Right cardiac atrium (tissue), 5 donors: Measurements from ENCODE around the gene SRGAP1. TPM values are rescaled to one million over a fixed set of nuclear protein-coding genes. Genes with fewer than 3 reads are reported as not detected.
"Not testable (repeated sequence)": the region's sequence is repeated elsewhere in the genome, so short reads cannot be mapped to it uniquely, and the experiment has no call there.

Source experiments
- ATAC-seq, 2 donors: fragments of 200-7000 bp; cut with Tn5 transposase; one replicate each; pipeline versions ENCODE4 v1.8.0 to v1.9.1; 2020; ENCODE audit warnings: moderate library complexity in 2 of 2, mild to moderate bottlenecking in 1 of 2
- DNase-seq, 3 donors: peaks; one replicate each; pipeline ENCODE4 v3.0.0-alpha.2; 2020
- H3K27ac ChIP-seq: one replicate; pipeline ENCODE4 v1.5.1; 2013; ENCODE audit warnings: mild to moderate bottlenecking, low read length, control low read depth, moderate library complexity
- H3K27me3 ChIP-seq: one replicate; pipeline ENCODE4 v1.6.1; 2013; ENCODE audit not compliant: control insufficient read depth, insufficient read depth
- H3K4me1 ChIP-seq: one replicate; pipeline ENCODE4 v1.6.1; 2013; ENCODE audit warnings: low read length; ENCODE audit not compliant: control insufficient read depth, insufficient read depth
- H3K4me3 ChIP-seq: one replicate; pipeline ENCODE4 v1.5.1; 2013; ENCODE audit warnings: low read length, control low read depth
- H3K9me3 ChIP-seq: one replicate; pipeline ENCODE4 v1.6.1; 2013; ENCODE audit warnings: low read length; ENCODE audit not compliant: control insufficient read depth
- WGBS: extraction: QIAGEN DNeasy Blood & Tissue Kit; methylation state at CpG from one replicate; pipeline ENCODE4 v1.1.7; 2013; 5-methylcytosine and 5-hydroxymethylcytosine counted together
- intact Hi-C, 4 donors: fragments of 100-400 bp; cut with DNase I; formaldehyde crosslinking; loops; one replicate each; pipeline versions ENCODE4 v1.11.0 to v1.14.0; 2022 to 2023
- polyA plus RNA-seq: library from polyadenylated mRNA; stranded (reverse); fragments of 200-250 nt; gene quantifications from one replicate; pipeline ENCODE4 v1.2.3, GENCODE V29; 2013
- total RNA-seq, 4 donors: library from RNA; stranded (reverse); fragmentation: NEBNext Ultra II Directional; extraction: Animal tissue kit (Norgen Biotek cat#: 25700); gene quantifications; one replicate each; pipeline ENCODE4 v1.2.1, GENCODE V29; 2021
- donor health status: healthy with polysubstance abuse.
- donor health status: DM: no; HTN: yes; CAD: no.
- donor health status: DM: no; HTN: no; CAD: no.
- donor health status: DM: no; HTN: yes; CAD: no; lungs with severe emphysema.
- donor health status: DM: yes; HTN: yes; CAD: no.

The SRGAP1 gene
- total and polyA plus RNA-seq, 5 donors, result 1.7 to 5.5 (median 5.1) TPM

- WGBS, result 59% methylated on average over 3 of the region's 3 CpGs
- H3K27ac ChIP-seq, result no peak overlapping the region
- H3K27me3 ChIP-seq, result no peaks in the 10 kb centered on the region
- intact Hi-C loops, result loop anchor here in 2 of 4 donors (10.0 kb wide), 2 partner anchors 67 to 353 kb away; no protein-coding TSS in a partner anchor
- ATAC-seq (no peak), DNase-seq (no peak)
- no peak overlapping the region for H3K4me3 ChIP-seq
- H3K4me1 ChIP-seq, result no peaks in the 10 kb centered on the region
- H3K9me3 ChIP-seq, result no peaks in the 10 kb centered on the region
Observed at GRCh38 chr12:64187370-64187769, 342.9 kb downstream of the SRGAP1 start.

GRCh38 chr12:64187794-64188193, 343.3 kb downstream of the SRGAP1 start:
- DNase-seq (no peak), ATAC-seq (no peak)
- Histone ChIP-seq H3K4me3 (no peak overlapping the region), H3K27me3 (no peaks in the 10 kb centered on the region), H3K9me3 (no peaks in the 10 kb centered on the region), H3K4me1 (no peaks in the 10 kb centered on the region), H3K27ac (no peak overlapping the region)
- WGBS, result 82% methylated on average over 2 of the region's 2 CpGs
- intact Hi-C loops, result loop anchor here in 2 of 4 donors (10.0 kb wide), 2 partner anchors 67 to 353 kb away; no protein-coding TSS in a partner anchor

DNA sequence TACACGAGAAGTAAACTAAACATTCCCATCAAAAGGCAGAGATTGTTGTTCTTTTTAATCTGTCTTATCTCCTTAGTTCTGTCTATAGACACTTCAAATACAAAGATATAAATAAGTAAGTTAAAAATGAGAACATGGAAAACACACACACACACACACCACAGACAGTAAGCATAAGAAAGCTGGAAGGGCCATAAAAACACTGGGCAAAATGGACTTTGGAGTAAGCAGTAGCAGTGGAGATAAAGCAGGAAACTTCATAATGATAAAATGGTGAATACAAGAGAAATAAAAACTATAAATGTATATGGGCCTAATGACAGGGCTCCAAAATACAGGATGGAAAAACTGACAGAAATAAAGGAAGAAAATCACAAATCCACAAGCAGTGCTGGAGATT, 345.0 kb downstream of the SRGAP1 start:
- H3K27me3 ChIP-seq, result no peaks in the 10 kb centered on the region
- WGBS, result 83% methylated on average over 1 of the region's 1 CpG
- DNase-seq, result no peak
- no peak overlapping the region for H3K4me3 ChIP-seq
- no peaks in the 10 kb centered on the region for H3K9me3 ChIP-seq
- no peak for ATAC-seq
- H3K27ac ChIP-seq, result no peak overlapping the region
- intact Hi-C loops, result loop anchor here in 2 of 4 donors (10.0 kb wide), 2 partner anchors 65 to 355 kb away; no protein-coding TSS in a partner anchor
- H3K4me1 ChIP-seq, result no peaks in the 10 kb centered on the region

DNA sequence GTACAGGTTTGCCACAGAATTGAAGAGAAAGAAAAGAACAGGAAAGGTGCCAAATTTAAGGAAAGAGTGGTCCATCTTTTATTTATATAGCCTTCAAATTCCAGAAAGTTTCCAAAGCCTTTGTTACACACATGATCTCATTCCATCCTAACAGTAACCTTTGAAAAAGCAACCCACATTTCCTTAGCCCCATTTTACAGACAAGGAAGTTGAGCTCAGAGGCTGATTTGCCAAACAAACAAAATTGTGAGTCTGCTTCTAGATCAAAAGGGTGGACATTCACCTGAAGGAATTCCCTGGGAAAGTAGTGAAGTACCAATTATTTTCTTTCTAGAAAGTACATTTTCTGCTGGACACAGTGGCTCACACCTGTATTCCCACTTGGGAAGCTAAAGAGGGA, 345.6 kb downstream of the SRGAP1 start:
- ATAC-seq, result no peak

GRCh38 chr12:64192644-64193444, 348.3 kb downstream of the SRGAP1 start:
- WGBS, result 86% methylated on average over 7 of the region's 7 CpGs
- intact Hi-C loops, result no loop called here
- no peak for ATAC-seq

More for the DNA sequence above, 345.6 kb downstream of the SRGAP1 start:
- Histone ChIP-seq H3K27ac (no peak overlapping the region), H3K9me3 (no peaks in the 10 kb centered on the region), H3K4me1 (no peaks in the 10 kb centered on the region), H3K4me3 (no peak overlapping the region), H3K27me3 (no peaks in the 10 kb centered on the region)
- intact Hi-C loops, result no loop called here
- DNase-seq, result no peak

GRCh38 chr12:64193931-64194330, 349.4 kb downstream of the SRGAP1 start:
- 86% methylated on average over 6 of the region's 6 CpGs for WGBS
- ATAC-seq (peak in 1 of 2 donors; percentile 62), DNase-seq (no peak)
- H3K27ac ChIP-seq, result no peak overlapping the region
- intact Hi-C loops, result no loop called here
- H3K27me3 ChIP-seq, result no peaks in the 10 kb centered on the region
- no peak overlapping the region for H3K4me3 ChIP-seq
- no peaks in the 10 kb centered on the region for H3K9me3 ChIP-seq
- H3K4me1 ChIP-seq, result no peaks in the 10 kb centered on the region

More at GRCh38 chr12:64192644-64193444, 348.3 kb downstream of the SRGAP1 start:
- Histone ChIP-seq H3K4me3 (no peak overlapping the region), H3K27me3 (no peaks in the 10 kb centered on the region), H3K27ac (no peak overlapping the region), H3K9me3 (no peaks in the 10 kb centered on the region), H3K4me1 (no peaks in the 10 kb centered on the region)
- no peak for DNase-seq

DNA sequence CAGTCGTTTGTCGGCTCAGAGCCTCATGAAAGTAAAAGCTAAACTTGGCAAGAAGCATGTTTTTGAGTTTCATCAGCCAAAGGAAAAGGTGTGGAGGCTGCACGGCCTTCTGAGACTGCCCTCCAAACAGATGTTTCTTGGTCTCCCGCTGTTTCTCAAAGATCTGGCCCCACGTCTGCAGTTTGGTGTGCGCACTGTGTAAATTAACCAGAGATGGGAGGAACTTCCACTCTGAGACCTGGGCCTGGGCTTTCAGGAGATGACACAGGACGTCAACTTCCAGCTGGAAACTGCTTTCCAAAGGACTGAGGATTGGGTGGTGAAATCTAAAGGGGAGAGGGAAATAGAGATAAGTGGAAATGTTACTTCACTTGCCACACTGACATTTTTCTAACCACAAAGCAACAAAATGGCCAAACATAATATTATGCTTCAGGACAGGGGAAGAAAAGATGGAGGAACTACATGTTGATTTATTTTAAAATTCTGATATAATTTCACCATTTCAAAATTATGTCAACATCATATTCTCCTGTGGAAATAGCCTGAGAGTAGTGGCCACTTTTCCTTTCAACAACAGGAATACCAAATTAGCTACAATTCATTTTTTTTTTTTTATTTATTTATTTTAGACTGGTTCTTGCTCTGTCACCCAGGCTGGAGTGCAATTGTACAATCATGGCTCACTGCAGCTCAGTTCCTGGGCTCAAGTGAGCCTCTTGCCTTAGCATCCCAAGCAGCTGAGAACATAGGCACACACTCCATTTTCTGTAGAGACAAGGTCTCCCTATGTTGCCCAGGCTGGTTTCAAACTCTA, 350.0 kb downstream of the SRGAP1 start:
- DNase-seq, result peak in 1 of 3 donors; percentile 13
- Histone ChIP-seq H3K4me1 (no peaks in the 10 kb centered on the region), H3K9me3 (no peaks in the 10 kb centered on the region), H3K27me3 (no peaks in the 10 kb centered on the region), H3K4me3 (no peak overlapping the region), H3K27ac (no peak overlapping the region)
- ATAC-seq, result peak; percentile 60 to 76
- intact Hi-C loops, result no loop called here
- WGBS, result 73% methylated on average over 7 of the region's 7 CpGs

DNA sequence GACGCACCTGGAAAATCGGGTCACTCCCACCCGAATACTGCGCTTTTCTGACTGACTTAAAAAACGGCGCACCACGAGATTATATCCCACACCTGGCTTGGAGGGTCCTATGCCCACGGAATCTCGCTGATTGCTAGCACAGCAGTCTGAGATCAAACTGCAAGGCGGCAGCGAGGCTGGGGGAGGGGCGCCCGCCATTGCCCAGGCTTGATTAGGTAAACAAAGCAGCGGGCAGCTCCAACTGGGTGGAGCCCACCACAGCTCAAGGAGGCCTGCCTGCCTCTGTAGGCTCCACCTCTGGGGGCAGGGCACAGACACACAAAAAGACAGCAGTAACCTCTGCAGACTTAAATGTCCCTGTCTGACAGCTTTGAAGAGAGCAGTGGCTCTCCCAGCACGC, 351.3 kb downstream of the SRGAP1 start:
- intact Hi-C loops, H3K9me3 ChIP-seq, H3K4me3 ChIP-seq, H3K4me1 ChIP-seq, DNase-seq, H3K27ac ChIP-seq, H3K27me3 ChIP-seq, ATAC-seq: not testable (repeated sequence)
- 75% methylated on average over 11 of the region's 15 CpGs for WGBS

DNA sequence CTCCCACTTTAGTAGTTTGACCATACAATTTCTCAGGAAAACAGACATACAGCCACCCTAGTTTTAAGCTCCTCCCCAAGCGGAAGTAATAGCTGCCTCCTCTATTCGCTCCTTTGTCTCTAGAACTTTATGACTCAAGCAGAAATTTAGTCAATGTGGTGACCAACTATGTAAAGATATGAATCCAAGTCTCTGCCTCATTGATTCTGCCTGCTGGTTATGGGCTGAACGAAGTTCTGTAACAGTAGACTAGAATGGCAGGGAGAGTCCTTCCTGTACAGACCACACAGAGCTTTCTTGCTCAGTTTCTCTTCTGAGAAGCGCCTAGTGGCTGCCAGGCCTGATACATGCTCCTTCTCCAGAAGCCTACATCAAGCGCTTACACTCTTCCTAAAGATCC, 358.5 kb downstream of the SRGAP1 start:
- no peaks in the 10 kb centered on the region for H3K9me3 ChIP-seq
- no peaks in the 10 kb centered on the region for H3K4me1 ChIP-seq
- H3K27ac ChIP-seq, result no peak overlapping the region
- ATAC-seq (no peak), DNase-seq (no peak)
- WGBS, result 96% methylated on average over 5 of the region's 5 CpGs
- intact Hi-C loops, result no loop called here
- no peak overlapping the region for H3K4me3 ChIP-seq
- H3K27me3 ChIP-seq, result no peaks in the 10 kb centered on the region

- no peak overlapping the region for H3K27ac ChIP-seq
- ATAC-seq, result no peak
- no peaks in the 10 kb centered on the region for H3K27me3 ChIP-seq
- no peak overlapping the region for H3K4me3 ChIP-seq
- intact Hi-C loops, result no loop called here
- H3K9me3 ChIP-seq, result no peaks in the 10 kb centered on the region
- DNase-seq, result no peak
- WGBS, result 56% methylated on average over 7 of the region's 7 CpGs
- H3K4me1 ChIP-seq, result no peaks in the 10 kb centered on the region
Observed at GRCh38 chr12:64203775-64204174, 359.3 kb downstream of the SRGAP1 start.

- DNase-seq, result no peak
- H3K27me3 ChIP-seq, result no peaks in the 10 kb centered on the region
- WGBS, result 96% methylated on average over 2 of the region's 2 CpGs
- H3K4me1 ChIP-seq, result no peaks in the 10 kb centered on the region
- no peak overlapping the region for H3K4me3 ChIP-seq
- ATAC-seq, result no peak
- H3K27ac ChIP-seq, result no peak overlapping the region
- intact Hi-C loops, result no loop called here
- H3K9me3 ChIP-seq, result no peaks in the 10 kb centered on the region
Observed at GRCh38 chr12:64205542-64205941, 361.0 kb downstream of the SRGAP1 start.
